LNCaP clone FGC (cell line): ENCODE measurements around the gene MADCAM1.

Source experiments
- DNase-seq: peaks from one replicate; pipeline ENCODE4 v3.0.0-alpha.2; 2011; ENCODE audit warnings: low read depth
- H3K4me3 ChIP-seq: 2 replicates; pipeline ENCODE4 v1.5.1; 2011; ENCODE audit warnings: mild to moderate bottlenecking, low read depth, low read length, control low read depth
- CTCF ChIP-seq: IDR thresholded peaks from 2 replicates; pipeline ENCODE4 v1.5.1; 2012; ENCODE audit warnings: mild to moderate bottlenecking; ENCODE audit not compliant: control insufficient read depth, insufficient read depth; ENCODE audit errors: extremely low read depth

MADCAM1 gene

GRCh38 chr19:531753-532560, 35.7 kb downstream of the MADCAM1 start, which contains the start of gene CDC34:
Gene CDC34 (plus strand): TSS chr19:531760. CDS start chr19:531932, 172 bp downstream.
- DNase-seq, result no peak

GRCh38 chr19:532561-533363, 36.5 kb downstream of the MADCAM1 start:
- H3K4me3 ChIP-seq, result peak overlapping the region; percentile 93
- peak; percentile 35 for DNase-seq
- TF ChIP-seq CTCF, result peak; percentile 55

More at GRCh38 chr19:531753-532560, 35.7 kb downstream of the MADCAM1 start, which contains the start of gene CDC34:
- H3K4me3 ChIP-seq, result peak within 1 kb of the TSS; percentile 93
- no peak for TF ChIP-seq CTCF

- no peak for DNase-seq
- peak overlapping the region; percentile 93 for H3K4me3 ChIP-seq
- no peak for TF ChIP-seq CTCF
Measured at GRCh38 chr19:533364-534058, 37.2 kb downstream of the MADCAM1 start.

GRCh38 chr19:534088-534487, 37.8 kb downstream of the MADCAM1 start:
- H3K4me3 ChIP-seq, result peak overlapping the region; percentile 93
- DNase-seq, result no peak
- 0 out of 2 replicates have a peak, but pooled peaks have one; percentile 4 for TF ChIP-seq CTCF

- no peak; the same call in 1 of the 2 replicates for TF ChIP-seq CTCF
- DNase-seq, result peak; percentile 82
- H3K4me3 ChIP-seq, result peak overlapping the region; percentile 93
Measured at GRCh38 chr19:535017-535835, 38.9 kb downstream of the MADCAM1 start.
